Left ventricle myocardium inferior (tissue), 1 donor: ENCODE measurements around the gene FOCAD. TPM values are rescaled to one million over a fixed set of nuclear protein-coding genes. Genes with fewer than 3 reads are reported as not detected.
A peak's percentile ranks its signal among the peaks of the same experiment; 100 is the strongest.

ENCODE experiments used
- DNase-seq: peaks from one replicate; pipeline ENCODE4 v3.0.0-alpha.2; 2020
- H3K27ac ChIP-seq: fragments of 200-600 bp; replicated peaks from 2 replicates; pipeline ENCODE4 v1.8.0; 2021
- H3K27me3 ChIP-seq: fragments of 200-600 bp; 2 replicates; pipeline ENCODE4 v1.8.0; 2021; ENCODE audit warnings: low read depth
- H3K36me3 ChIP-seq: fragments of 200-600 bp; 2 replicates; pipeline ENCODE4 v1.8.0; 2021
- H3K4me1 ChIP-seq: fragments of 200-600 bp; 2 replicates; pipeline ENCODE4 v1.8.0; 2021
- H3K4me3 ChIP-seq: fragments of 200-600 bp; 2 replicates; pipeline ENCODE4 v1.8.0; 2021; ENCODE audit warnings: mild to moderate bottlenecking, moderate library complexity
- H3K9me3 ChIP-seq: fragments of 200-600 bp; replicated peaks from 2 replicates; pipeline ENCODE4 v1.8.0; 2021
- CTCF ChIP-seq: fragments of 200-600 bp; IDR thresholded peaks from 2 replicates; pipeline ENCODE4 v1.8.0; 2021; ENCODE audit warnings: antibody characterized with exemption, mild to moderate bottlenecking, borderline replicate concordance
- intact Hi-C: fragments of 100-400 bp; cut with micrococcal nuclease; formaldehyde crosslinking; loops from one replicate; pipeline ENCODE4 v1.11.0; 2022
- microRNA-seq: library from miRNA; unstranded; fragments of <30 nt; microRNA quantifications from one replicate; pipeline ENCODE4 v1.2.0, GENCODE V29; 2020
- total RNA-seq: library from RNA; stranded (reverse); fragmentation: NEBNext Ultra II Directional; extraction: Animal tissue kit (Norgen Biotek cat#: 25700); gene quantifications from one replicate; pipeline ENCODE4 v1.2.1, GENCODE V29; 2021
- donor health status: DM: no; HTN: yes; CAD: no; lungs with severe emphysema.

The FOCAD gene
- total RNA-seq, 1 donor from 2014 or later = 29.0 TPM

- intact Hi-C loops = no loop called here
- no peaks in the 10 kb centered on the region for H3K9me3 ChIP-seq
- H3K27ac ChIP-seq = no peak overlapping the region
- DNase-seq = no peak
- H3K4me1 ChIP-seq = no peaks in the 10 kb centered on the region
- H3K4me3 ChIP-seq = no peak overlapping the region
- no peaks in the 10 kb centered on the region for H3K36me3 ChIP-seq
- TF ChIP-seq CTCF = no peak
- H3K27me3 ChIP-seq = no peaks in the 10 kb centered on the region
Observed at GRCh38 chr9:21037278-21037677, 353.2 kb downstream of the FOCAD start.

GRCh38 chr9:21039302-21039701 lies 355.2 kb downstream of the FOCAD start:
- H3K9me3 ChIP-seq = no peaks in the 10 kb centered on the region
- intact Hi-C loops = no loop called here
- TF ChIP-seq CTCF = no peak
- H3K4me1 ChIP-seq = no peaks in the 10 kb centered on the region
- DNase-seq = no peak
- no peak overlapping the region for H3K4me3 ChIP-seq
- H3K27me3 ChIP-seq = no peaks in the 10 kb centered on the region
- H3K36me3 ChIP-seq = no peaks in the 10 kb centered on the region
- H3K27ac ChIP-seq = no peak overlapping the region

GRCh38 chr9:21042466-21042865 lies 358.4 kb downstream of the FOCAD start:
- intact Hi-C loops = no loop called here
- DNase-seq = no peak
- H3K36me3 ChIP-seq = no peaks in the 10 kb centered on the region
- H3K4me3 ChIP-seq = no peak overlapping the region
- H3K27ac ChIP-seq = no peak overlapping the region
- H3K4me1 ChIP-seq = no peaks in the 10 kb centered on the region
- no peak for TF ChIP-seq CTCF
- H3K27me3 ChIP-seq = no peaks in the 10 kb centered on the region
- H3K9me3 ChIP-seq = no peaks in the 10 kb centered on the region

GRCh38 chr9:21043841-21044240 lies 359.8 kb downstream of the FOCAD start:
- H3K4me1 ChIP-seq = no peaks in the 10 kb centered on the region
- H3K4me3 ChIP-seq = no peak overlapping the region
- no peak for DNase-seq

More at GRCh38 chr9:21043841-21044240, 359.8 kb downstream of the FOCAD start:
- Histone ChIP-seq H3K27me3 (no peaks in the 10 kb centered on the region), H3K9me3 (no peaks in the 10 kb centered on the region), H3K36me3 (no peaks in the 10 kb centered on the region), H3K27ac (no peak overlapping the region)
- intact Hi-C loops = no loop called here
- TF ChIP-seq CTCF = no peak

Small RNA genes lying within 50 kb of the gene (microRNA-seq; reads per million reads assigned to microRNA genes)
- 62.1 reads per million, percentile 51 among the genes with 10 or more reads in this experiment for gene MIR491

Other genes with a start within 250 kb of the FOCAD start
- gene MLLT3, start 61.8 kb upstream of the FOCAD start, total RNA-seq = 17.5 TPM